Fibroblast of villous mesenchyme (primary cell): ENCODE results near the gene THSD4. TPM values are rescaled to one million over a fixed set of nuclear protein-coding genes. Genes with fewer than 3 reads are reported as not detected.
A peak's percentile ranks its signal among the peaks of the same experiment; 100 is the strongest.

Experiments used
- DNase-seq: peaks from one replicate; pipeline ENCODE4 v3.0.0-alpha.2; 2010; ENCODE audit warnings: low read depth
- H3K4me3 ChIP-seq: 2 replicates; pipeline ENCODE4 v1.5.1; 2011; ENCODE audit warnings: low read depth, mild to moderate bottlenecking, low read length
- total RNA-seq: library from RNA; depleted of rRNA; stranded (reverse); fragments of >200 nt; gene quantifications from 2 replicates; pipeline ENCODE4 v1.2.3, GENCODE V29; 2012
- TF ChIP-seq, protein P1 (sequence below): IDR thresholded peaks from 2 replicates; pipeline ENCODE4 v1.5.1; 2012; ENCODE audit warnings: low read depth, mild to moderate bottlenecking, low read length; ENCODE audit not compliant: insufficient read depth

Gene THSD4
- total RNA-seq, 1 donor, result 76.4 TPM

DNA sequence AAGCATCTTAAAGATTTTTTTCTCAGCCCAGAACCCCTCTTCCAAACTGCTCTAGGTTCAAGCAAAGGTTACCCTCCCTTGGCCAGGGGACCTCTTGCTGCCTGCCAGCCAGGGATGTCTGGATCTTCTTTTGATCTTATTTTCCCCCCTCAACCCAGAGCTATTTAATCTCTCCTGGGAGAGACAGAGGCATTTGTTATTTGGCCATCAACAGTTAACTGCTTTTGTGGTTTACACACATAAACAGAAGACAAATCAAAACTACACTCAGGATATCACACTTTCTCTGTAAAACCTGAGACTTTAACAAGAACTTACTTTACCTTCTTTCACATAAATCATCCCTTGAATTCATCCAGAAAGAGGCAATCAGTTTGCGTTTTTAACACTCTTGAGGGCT is 272.5 kb downstream of the THSD4 start:
- no peak overlapping the region for H3K4me3 ChIP-seq
- peak; percentile 69 for DNase-seq
- TF ChIP-seq, protein P1, sequence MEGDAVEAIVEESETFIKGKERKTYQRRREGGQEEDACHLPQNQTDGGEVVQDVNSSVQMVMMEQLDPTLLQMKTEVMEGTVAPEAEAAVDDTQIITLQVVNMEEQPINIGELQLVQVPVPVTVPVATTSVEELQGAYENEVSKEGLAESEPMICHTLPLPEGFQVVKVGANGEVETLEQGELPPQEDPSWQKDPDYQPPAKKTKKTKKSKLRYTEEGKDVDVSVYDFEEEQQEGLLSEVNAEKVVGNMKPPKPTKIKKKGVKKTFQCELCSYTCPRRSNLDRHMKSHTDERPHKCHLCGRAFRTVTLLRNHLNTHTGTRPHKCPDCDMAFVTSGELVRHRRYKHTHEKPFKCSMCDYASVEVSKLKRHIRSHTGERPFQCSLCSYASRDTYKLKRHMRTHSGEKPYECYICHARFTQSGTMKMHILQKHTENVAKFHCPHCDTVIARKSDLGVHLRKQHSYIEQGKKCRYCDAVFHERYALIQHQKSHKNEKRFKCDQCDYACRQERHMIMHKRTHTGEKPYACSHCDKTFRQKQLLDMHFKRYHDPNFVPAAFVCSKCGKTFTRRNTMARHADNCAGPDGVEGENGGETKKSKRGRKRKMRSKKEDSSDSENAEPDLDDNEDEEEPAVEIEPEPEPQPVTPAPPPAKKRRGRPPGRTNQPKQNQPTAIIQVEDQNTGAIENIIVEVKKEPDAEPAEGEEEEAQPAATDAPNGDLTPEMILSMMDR, result no peak

DNA sequence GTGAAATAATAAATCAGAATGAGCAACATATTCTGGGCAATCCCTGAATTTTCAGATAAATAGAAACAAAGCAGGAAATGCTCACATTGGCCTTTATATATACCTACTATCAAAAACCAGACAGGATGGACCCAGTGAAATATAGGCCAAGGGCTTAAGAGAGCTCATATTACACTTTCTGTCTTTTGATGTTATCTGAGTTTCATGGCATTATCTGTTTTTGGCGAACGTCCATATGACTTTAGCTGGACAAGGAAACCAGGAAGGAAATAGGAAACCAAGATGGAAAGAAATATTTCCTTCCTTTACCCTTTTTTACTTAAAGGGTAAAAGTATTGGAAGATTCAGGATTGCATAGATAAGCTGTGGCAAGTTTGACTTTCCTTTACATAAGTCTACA is 274.8 kb downstream of the THSD4 start:
- TF ChIP-seq, protein P1, result no peak
- no peak for DNase-seq
- no peak overlapping the region for H3K4me3 ChIP-seq

DNA sequence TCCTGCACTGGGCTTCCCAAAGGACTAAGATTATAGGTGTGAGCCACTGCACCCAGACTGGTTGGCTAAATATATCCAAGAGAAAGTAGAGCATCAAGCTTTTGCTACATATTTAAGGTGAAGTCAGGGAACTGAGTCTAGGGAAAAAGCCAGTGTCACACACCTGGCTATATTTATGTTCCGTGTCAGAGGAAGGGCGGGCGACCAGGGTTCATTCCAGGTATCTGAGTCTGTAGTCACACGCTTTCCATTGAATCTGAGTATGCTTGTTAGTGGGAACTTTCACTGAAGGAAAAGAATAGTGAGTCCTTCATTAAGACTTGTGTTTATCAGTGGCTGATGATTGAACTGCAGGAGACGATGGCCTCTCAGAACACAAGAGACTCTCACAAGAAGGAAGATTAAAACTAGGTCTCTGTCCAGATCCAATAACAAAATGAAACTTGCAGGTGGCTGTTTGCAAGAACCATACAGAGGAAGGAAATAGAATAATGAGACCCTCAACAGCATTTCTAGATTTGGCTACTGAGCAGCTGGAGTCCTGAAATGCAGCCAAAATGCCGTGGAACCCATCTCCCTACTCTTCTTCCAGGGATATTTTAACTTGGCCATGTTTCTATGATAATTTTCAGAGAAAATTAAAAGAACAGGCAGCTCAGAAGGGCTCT is 276.3 kb downstream of the THSD4 start:
- no peak overlapping the region for H3K4me3 ChIP-seq

DNA sequence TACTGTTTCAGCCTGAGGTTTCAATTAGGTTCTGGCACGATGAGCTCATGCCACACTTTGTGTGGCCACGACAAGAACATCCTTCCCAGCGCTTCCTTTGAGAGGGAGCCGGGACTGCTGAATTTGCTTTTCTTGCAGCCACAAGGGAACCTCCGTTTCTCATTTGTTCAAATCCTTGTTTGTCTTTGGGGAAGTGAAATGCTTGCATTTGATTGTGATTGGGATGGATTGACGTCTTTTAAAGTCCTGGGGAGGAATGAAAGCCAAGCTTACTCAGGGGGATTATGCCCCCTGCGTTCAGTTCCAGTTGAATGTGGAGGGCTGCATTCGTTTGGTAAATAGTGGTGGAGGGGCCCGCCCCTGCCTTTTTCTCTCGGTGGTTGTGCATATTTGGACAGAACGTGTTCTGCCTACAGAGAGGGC is 277.6 kb downstream of the THSD4 start:
- no peak for DNase-seq
- H3K4me3 ChIP-seq, result no peak overlapping the region
- TF ChIP-seq, protein P1, result no peak

More for the DNA sequence above, 276.3 kb downstream of the THSD4 start:
- TF ChIP-seq, protein P1, result no peak
- no peak for DNase-seq

DNA sequence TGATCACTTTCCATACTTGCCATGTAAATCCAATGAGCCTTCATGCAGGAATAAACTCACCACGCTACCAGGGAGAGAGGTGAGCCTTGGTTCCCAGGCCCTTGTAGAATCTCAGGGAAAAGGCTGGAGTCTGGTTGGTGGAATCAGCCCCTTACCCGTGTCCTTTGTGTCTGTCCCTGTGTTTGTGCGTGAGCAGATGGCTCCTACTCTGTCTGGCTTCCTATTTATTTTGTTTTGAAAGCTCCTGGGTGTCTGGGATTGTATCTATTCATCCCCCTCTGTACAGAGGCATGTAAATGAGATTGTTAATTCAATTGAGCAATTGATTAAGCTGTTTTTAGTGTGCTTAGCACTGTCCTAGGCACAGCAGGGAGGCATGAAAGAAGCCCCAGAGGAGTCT is 278.1 kb downstream of the THSD4 start:
- TF ChIP-seq, protein P1, result no peak
- H3K4me3 ChIP-seq, result no peak overlapping the region
- no peak for DNase-seq

DNA sequence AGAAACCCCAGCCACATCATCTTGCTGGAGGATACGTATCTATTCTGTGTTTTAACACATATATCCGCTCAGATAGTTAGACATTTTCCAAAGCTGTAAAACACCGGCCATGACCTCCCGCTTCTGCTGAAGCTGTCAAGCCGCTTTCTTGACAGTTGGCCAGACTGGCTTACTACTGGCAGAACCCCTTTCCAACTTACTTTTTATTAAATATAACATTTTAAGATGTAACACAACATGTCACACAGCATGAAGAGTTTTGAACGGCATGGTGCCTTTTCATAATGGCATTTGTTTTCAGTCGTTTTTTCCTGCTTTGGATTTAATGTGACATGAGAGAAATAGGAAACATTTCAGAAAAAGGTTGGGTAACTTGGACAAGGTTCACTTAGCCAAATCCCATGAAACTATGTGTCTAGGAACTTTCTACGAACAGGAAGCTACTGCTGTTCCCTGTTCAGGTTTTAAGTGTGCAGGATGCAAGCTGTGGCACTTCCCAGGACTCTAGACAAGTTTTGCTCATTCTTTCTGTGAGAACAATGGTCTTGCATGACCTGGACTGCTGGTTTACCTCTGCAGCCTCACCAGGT is 281.4 kb downstream of the THSD4 start:
- H3K4me3 ChIP-seq, result no peak overlapping the region
- TF ChIP-seq, protein P1, result no peak
- DNase-seq, result no peak

DNA sequence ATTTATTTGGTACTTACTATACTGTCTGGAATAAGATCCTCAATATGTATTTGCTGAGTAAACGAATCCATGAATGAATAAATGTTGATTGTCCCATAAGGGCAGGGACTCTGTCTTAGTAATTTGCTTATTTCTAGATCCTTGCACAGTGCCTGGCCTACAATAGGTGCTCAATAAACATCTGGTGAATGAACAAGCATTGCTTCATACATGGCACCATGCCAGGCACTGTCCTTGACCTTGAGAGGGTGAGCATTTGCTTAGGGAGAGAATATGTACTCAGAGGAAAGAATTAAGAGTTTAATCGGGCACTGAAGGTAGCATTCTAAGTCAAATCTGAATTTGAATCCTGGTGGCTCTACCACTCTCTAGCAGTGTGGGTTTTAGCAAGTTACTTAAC is 282.1 kb downstream of the THSD4 start:
- no peak overlapping the region for H3K4me3 ChIP-seq
- DNase-seq, result peak; percentile 19
- TF ChIP-seq, protein P1, result no peak
